MV-4-11 (cell line): ENCODE measurements around the gene SDC1.
"Not testable (repeated sequence)": the region's sequence is repeated elsewhere in the genome, so short reads cannot be mapped to it uniquely, and the experiment has no call there.

ENCODE experiments used
- DNase-seq: peaks from one replicate; lab custom pipeline; 2025; lab: John Stamatoyannopoulos, UW

Gene SDC1

DNA sequence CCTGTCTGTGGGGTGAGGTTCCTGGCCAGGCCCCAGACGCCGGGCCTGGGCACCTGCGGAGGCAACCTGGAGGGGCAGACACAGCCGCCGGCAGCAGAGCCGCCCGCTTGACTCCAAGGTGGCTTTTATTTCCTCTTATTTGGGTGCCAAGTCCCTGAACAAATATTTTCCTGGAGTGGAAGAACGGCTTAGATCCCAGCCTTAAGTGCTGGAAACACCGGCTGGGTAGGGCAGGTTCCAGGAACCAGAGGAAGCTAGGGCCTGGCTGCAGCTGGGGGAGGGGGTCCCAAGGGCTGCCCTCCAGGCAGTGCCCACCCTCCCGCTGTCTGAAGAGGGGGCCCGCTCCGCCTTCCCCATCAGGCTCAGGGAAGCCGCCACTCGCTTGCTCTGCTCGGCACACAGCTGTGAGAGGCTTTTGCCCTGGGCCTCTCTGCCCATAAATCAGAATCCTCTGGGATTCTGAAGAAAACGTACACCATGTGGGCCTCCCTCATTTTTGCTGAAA lies 28.2 kb downstream of the SDC1 start:
- DNase-seq, result no peak

DNA sequence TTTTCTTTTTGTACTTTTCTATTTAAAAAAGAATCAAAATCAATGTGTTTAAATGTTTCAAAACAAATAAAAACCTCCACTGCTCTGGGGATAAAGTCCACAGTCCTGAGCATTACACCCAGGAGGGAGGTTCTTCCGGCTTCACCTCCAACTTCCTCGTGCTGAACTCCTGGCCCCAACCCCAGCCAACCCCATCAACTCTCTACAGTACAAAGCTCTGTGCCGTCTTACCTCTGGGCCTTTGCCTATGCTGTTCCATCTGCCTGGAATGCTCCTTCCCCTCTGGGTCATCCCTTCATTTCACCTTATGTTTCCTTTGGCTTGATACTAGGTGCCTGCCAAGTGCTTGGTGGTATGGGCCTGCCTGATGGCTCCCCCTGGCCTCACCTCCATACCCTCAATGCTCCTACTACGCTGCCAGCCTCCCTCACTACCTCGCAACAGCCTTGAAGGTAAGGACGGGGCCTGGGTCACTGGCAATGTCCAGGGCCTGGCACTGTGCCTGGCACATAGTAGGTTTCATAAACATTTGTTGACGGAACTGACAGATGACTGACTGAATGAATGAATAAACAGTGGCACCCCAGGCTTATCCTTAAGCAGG lies 28.8 kb downstream of the SDC1 start:
- DNase-seq, result no peak

DNA sequence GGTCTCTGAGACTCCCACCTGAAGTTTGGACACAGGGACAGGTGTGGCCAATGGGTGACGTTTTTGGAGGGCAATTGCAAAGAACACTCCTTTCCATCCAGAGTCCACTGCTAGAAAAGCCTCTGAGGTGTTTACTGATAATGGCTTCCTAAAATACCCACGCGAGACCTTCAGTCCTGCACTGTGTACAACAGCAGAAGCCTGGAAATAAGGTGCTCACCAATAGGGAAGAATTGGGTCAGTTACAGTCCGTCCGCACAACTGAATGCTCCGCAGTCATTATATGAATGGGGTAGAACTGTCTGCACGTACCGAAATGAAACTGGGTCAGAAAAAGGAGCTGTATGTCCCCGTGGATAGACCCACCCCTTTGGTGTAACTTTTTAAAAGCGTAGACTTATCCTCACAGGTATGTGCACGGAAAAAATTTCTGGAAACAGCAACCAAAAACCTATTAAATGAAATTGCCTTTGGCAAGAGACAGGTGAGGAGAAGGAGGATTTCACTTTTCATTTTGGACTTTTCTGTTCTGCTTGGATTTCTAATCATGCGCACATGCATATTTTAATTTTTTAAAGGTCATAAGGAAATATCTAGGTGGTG lies 29.4 kb downstream of the SDC1 start:
- DNase-seq, result no peak

DNA sequence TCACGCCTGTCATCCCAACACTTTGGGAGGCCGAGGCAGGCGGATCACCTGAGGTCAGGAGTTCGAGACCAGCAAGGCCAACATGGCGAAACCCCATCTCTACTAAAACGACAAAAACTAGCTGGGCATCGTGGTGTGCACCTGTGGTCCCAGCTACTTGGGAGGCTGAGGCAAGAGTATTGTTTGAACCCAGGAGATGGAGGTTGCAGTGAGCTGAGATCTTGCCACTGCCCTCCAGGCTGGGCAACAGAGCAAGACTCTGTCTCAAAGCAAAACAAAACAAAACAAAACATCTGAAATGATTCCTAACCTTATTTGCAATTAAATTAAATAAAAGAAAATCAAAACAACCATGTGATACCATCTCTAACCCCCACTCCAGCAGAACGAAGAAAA lies 29.9 kb downstream of the SDC1 start:
- DNase-seq, result not testable (repeated sequence)

DNA sequence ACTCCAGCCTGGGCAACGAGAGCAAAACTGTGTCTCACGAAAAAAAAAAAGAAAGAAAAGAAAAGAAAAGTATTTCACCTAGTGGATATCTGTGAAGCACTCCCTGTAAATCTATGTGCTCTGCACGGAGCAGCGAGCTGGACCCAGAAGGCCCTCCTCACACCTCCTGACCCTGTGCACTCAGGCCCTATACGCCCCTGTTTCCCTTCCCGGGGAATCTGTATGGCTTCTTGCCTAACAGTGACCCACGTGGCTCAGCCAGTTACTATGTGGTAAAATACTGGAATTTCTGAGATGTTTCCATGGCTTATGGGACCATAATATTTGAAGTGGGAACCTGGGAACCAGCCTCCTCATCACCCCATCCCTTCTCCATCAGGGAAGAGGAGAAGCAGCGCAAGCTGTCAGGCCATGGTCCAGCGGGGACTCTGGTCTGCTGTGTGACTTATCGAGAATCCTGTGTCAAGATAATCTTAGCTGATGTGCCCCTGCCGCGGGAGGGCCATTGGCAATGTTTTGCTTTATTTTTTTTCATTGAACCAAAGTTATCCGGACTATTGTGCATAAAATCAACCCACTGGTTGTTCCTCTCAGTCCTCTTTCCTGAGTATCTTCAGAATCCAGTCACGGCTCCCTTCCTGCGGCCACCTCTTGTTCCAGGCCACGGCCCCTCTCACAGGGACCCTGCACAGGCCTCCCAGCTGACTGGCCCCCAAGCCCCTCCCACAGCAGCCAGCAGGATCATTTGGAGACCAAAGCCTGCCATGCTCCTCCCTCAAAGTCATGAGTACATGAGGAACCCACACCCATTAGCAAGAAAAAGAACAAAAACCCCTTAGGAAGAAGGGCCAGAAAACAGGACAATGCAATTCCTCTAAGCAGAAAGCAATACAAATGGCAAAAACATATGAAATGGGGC lies 30.6 kb downstream of the SDC1 start:
- no peak for DNase-seq

DNA sequence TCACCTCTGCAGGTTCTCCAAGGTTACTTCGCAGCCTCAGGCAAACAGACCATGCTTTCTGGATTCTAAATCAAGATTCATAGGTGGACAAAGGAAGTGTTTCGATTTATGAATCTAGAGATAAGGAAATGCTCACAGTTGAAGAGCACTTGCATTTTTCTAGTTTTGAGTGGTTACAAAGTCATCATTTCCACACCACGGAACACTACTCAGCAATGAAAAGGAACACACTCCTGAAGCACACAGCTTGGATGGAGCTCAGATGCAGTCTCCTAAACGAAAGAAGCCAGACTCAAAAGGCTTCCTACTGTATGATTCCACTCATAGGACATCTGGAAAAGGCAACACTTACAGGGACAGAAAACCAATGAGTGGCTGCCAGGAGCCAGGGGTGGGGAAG lies 31.7 kb downstream of the SDC1 start:
- no peak for DNase-seq

DNA sequence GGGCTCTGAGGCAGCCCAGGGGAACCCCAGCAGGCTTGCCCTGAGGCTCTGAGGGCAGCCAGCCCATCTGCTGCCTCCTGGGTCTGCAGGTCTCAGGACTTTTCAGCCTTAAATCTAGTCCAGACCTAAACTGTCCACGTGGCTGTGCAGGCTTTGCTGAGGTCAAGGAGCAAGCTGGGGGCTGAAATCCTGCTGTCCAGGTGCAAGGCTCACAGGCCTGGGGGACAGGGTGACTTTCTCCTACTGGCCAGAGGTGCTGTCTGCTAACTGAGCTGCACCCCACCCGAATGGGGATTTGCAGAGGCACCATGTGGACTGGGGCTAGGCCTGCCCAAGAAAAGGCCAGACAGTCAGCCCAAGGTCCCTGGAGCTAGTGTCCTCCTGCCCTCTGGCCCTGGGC lies 32.1 kb downstream of the SDC1 start:
- no peak for DNase-seq

DNA sequence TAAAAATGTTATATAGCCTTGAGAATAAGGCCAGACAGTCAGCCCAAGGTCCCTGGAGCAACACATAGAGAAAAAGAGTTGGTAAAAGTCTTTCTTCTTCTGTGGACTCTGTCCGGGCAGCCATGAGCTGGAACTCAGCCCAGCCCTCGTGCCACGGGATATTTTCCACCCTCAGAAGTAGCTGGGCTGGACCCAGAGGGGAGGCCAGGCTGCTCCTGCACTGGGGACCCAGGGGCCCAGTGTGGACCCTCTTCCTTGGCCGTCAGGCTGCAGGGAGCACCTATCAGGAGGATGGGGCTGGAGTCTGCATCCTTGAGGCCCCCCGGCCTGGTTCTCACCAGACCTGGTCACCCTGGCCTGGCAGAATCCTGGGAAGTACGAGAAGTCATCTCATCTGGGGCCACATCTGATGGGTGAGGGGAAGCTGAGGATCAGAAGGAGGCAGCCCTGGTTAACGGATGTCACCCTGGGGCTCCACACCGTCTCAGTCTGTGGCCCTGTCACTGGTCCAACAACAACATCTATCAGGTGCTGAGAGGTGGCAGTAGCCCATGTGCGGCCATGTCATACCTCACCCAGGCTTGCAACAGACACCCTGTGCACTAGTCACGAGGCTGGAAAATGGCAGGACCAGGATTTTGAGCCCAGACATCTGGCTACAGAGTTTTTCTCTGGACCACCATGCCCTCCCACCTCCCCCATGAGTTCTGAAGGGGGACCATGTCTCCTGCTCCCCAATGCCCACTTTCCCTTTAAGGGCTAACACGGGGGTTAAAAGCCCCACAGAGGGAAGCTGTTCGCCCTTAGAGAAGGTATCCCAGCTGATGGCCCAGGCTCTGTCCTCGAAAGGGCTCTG lies 33.0 kb downstream of the SDC1 start:
- DNase-seq, result no peak

DNA sequence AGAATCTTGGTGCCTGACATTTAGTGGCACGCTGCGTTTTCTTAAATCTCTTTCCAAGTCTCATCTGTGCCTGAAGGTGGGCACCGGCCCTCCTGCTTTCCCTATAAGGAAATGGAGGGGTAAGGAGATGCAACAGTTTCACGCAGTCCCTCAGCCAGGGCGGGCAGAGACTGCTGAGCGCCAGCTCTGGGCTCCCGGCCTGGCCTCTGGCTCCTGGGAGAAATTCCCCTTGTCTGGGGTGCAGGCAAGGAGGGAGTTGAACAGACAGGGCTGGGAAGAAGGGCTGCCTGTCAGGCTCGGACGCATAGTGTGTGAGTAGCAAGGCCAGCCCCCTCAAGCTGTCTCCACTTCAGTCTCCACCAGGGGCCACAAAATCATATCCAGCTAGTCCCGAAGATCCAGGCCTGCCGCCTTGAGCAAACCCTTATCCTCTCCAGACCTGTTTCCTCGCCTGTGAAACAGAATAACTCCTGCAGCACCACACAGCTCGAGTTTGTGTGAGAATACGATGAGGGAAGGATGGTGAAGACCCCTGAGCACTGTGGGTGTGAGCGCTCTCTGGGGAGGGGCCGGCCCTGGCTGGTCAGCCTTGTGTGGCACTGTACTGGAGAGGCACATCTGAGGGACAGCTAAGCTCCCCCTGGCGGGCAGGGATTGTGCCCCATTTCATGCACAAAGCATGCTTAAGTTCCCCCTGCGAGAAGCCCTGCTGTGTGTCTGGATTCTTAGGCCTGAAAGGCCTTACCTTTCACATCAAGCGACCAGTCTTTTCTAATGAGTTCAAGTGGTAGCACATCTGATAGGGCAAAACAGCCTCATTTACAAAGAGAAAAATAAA lies 33.8 kb downstream of the SDC1 start:
- peak; percentile 2 for DNase-seq

DNA sequence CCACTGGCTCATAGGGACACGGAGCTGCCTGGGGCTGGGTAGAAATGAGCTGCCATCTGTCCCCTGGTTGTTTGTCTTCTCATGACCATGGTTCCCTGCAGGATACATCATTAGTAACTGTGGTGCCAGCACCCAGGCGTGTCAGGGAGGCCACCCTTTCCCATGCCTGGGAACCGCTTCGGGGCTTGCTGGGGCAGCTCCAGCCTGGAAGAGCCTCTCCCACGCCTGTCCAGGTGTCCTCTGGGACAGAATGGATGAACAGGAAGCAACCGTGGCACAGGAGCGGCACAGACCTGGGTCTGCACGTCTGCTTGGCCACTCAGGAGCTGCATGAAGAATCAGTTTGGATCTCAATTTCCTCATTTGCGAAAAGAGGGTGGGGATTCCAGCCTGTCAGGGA lies 34.8 kb downstream of the SDC1 start:
- DNase-seq, result no peak

DNA sequence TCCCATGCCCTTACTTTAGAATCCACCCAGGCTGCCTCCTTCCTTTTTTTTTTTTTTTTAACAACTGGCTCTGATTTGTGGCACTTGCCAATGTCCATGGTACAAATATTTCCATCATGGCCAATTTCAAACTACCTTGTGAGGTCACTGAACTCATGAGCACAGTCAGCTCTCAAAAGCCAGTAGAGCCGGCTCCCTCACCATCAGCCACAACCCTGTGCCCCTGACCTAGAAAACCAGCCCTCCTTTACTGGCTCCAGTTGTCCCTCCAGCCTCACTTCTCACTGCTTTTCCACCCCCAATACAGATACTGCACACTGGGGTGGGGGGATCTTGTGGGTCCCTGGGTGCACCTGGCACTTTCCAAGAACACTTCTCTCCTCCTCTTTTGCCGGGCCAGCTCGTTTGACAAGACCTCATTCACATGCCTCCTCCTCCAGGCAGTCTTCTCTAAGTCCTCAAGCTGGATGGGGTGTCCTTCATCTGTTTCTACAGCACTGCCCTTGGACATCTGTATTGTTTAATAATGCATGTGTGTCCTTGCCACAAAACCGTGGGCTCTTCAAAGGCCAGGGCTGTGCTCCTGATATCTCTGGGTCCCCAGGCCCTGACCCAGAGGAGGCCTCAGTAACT lies 35.5 kb downstream of the SDC1 start:
- no peak for DNase-seq

DNA sequence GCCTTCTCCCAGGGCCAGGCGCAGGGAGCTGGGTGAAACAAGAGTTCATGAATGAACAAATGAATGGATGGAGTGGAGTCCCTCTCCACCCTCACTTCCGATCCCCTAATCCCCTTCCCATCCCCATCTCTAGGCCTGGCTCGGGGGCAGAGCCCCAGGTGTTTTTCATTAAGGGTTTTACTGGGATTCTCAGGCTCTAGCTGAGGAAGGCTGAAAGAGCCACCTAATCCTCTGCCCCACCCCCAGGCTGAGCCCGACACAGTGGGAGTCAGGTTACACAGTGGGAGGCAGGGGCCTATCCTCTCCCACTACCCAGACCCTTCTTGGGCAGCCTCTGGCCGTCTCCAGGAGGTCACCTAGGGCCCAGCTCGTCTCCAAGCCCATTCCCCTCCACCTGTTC lies 36.1 kb downstream of the SDC1 start:
- no peak for DNase-seq

DNA sequence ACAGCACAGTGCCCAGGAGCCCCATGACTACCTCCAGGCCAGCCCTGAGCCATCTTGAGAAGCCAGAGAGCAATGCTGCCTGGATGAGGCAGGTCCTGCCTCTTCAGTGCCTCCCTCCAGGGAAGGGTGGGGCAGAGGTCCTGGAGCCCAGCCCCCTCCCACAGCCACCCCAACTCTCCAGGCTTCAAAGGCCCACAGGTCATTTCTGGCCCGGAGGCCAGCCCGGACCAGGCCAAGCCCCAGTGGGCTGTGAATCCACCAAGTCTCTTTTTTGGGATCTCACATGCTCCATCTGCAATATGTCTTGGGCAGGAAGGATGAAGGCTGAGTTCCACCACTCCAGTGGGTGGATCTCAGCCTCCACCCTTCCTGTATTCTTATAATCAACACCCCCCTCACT lies 36.7 kb downstream of the SDC1 start:
- no peak for DNase-seq

DNA sequence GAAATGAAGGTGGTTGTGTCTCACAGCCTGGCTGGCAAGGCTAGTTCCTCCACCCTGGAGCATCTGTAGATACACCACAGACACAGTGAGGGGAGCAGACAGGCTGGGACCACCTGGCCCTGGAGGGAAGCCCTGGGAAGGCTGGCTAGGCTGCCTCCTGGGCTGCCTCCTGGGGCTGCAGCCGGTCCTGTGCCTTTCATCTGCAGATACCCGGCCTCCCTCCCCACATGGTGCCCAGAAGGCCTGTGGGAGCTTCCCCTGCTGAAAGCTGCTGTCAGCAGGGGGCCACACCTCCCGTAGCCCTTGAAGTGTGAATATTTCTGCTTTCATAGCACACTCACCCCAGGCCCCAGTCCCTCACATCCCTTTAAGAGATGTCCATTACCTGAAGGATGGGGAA lies 37.6 kb downstream of the SDC1 start:
- no peak for DNase-seq

DNA sequence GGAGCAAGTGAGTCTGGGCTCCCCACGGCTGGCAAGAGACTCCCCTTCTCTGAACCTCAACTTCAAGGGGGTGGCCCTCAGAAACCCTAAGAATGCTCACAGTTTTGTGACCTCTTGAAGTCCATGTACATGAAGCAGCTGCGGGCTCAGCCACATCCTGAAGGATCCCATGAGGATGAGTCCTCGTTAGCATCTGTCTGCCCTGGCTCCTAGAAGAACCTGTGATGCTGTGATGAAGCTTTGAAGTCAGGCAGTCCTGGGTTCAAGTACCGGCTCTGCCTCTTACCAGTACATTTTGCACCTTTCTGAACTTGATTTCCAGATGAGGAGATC lies 38.1 kb downstream of the SDC1 start:
- no peak for DNase-seq

DNA sequence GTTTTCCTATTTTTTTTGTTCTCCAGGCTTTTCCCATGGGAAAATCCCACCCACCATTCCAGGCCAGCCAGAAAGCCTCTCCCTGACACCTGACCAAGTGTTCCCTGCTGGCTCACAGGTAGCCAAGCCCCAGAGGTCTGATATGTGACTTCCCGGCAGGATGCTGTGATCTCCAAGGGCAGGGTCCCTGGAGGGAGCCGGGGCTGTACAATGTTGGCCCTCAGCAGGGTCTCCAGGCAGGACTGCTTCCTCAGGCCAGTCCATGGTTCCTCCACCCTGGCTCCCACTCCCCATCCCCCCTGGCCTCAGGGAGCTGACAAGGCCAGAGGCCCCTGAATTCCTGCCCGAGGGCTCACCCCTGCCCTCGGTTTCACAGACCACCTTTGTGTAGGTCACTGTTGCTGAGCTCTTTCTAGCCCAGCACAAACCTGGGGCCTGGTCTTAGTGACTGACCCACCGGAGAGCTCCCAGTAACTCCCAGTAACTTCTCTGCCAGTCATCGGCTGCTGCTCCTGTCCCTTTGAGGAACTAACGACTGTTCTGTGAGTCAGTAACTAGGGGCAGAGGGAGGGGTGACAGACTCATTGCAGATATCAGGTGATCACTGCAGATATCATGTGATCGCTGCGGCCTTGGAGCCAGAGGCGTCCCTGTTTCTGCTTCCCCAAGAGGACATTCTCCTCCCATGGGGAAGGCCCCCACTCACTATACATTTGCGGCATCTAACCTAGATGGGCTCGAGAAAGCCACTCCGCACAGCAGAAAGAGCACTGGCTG lies 38.7 kb downstream of the SDC1 start:
- peak; percentile 95 for DNase-seq

DNA sequence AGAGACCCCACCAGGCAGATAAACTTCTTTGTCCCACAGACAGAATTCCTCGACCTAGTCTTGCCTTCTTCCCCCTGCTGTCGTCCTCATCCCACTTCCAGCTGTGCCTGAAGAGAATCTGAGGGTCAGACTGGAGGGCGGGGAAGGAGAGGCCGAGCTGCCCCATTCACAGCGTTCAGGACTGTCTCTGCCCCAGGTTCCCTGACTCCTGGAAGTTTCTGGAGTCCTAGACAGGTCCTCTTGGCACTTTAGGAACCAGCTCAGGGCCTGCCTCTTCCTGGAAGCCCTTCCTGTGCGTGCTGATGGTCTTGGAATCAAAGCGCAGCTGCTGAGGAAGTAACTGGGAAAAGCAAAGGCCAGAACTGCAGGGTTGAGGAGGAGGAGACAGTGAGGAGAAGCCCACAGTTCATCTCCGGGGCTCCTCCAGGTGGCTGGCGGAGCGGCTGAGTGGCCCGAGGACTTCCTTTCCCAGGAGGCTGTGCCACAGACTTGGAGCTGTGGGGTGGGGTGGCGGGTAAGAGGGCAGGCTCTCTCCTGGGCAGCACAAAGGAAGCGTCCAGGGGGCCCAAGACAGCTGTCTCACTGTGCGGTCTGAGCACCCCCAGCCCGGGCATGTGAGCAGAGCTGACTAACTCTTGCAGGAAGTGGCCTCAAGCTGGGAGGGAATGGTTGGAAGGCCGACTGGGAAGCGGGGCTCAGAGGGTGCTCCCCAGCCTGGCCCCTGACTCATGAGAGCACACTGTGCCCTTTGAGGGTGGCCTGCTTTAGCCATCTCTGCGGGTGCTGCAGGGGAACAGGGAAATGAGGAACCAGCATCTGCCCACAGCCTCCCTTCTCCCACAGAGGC lies 39.5 kb downstream of the SDC1 start:
- peak; percentile 72 for DNase-seq

DNA sequence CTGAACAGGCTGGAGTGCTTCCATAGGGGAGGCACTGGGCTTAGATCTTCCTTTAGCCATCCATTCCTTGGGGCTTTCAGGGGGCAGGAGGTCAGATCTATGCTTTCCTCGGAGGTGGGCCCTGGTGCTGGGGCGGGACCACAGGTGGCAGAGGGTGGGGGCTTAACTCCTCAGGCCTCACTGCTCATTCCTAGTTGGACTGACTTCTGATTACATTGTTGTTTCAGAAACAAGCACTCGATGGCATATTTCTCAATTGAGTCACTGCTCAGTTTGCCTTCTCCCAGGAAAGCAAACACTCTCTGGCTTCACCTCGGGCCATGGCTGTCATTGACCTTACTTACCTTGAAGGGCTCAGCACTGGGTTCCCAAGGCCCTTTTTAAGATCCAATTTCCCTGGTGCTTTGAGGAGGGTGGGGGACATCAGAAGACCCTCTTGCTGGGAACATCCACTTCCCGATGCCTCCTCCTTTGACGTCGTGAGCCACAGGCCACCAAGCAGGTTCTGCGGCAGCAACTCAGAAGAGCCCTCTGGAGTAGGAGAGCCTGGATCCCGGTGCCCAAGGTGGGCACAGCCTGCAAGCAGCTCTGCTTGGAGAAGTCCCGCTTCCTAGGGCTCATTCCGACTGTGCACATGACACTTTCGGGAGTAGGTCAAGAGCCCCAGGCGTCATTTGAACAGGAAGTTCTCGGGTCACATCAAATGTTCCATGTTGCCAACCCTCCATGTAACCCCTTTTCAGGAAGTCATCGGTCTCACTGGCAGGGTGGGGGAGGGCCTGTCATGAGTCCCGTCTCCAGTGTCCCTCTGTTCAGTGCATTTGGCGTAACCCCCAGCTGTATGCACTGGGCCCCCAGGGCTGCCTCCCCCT lies 40.6 kb downstream of the SDC1 start:
- DNase-seq, result no peak
